Caco-2 (cell line): ENCODE results near the gene LONP2. TPM values are rescaled to one million over a fixed set of nuclear protein-coding genes. Genes with fewer than 3 reads are reported as not detected.
A peak's percentile ranks its signal among the peaks of the same experiment; 100 is the strongest.

ENCODE experiments used
- BruUV-seq: library from RNA; stranded (reverse); fragments of 400-500 nt; replicated peaks from 2 replicates; lab custom pipeline; 2021; lab: Mats Ljungman, UMichigan
- CTCF ChIA-PET: fragments of 300-600 bp; sonication (Branson Sonifier 250); formaldehyde crosslinking; loops from one replicate; lab custom pipeline; 2022; ENCODE audit warnings: antibody characterized with exemption; lab: Charles Lee
- POLR2A ChIA-PET: fragments of 300-600 bp; sonication (Branson Sonifier 250); formaldehyde crosslinking; loops from one replicate; lab custom pipeline; 2022; ENCODE audit warnings: antibody characterized with exemption; lab: Charles Lee
- DNase-seq, 2 experiments: peaks; one replicate each; pipeline versions ENCODE4 v3.0.0 to v3.0.0-alpha.2; 2020 to 2022
- H3K27me3 ChIP-seq: replicated peaks from 2 replicates; pipeline ENCODE4 v1.6.0; 2011; ENCODE audit warnings: low read length; ENCODE audit not compliant: control insufficient read depth, insufficient read depth
- H3K36me3 ChIP-seq: 2 replicates; pipeline ENCODE4 v1.5.1; 2011; ENCODE audit warnings: low read length; ENCODE audit not compliant: control insufficient read depth, insufficient read depth
- H3K4me1 ChIP-seq: fragments of 250-450 bp; sonication (Bioruptor Pico); 2 replicates; pipeline ENCODE4 v1.5.1; 2020; ENCODE audit warnings: mild to moderate bottlenecking
- H3K4me3 ChIP-seq: 2 replicates; pipeline ENCODE4 v1.5.1; 2011; ENCODE audit warnings: low read depth, mild to moderate bottlenecking, control low read depth, low read length
- H3K9me3 ChIP-seq: fragments of 250-450 bp; sonication (Bioruptor Pico); 2 replicates; pipeline ENCODE4 v1.5.1; 2020; ENCODE audit warnings: mild to moderate bottlenecking, moderate library complexity
- H3K27ac Mint-ChIP-seq: one replicate; pipeline ENCODE4 v1.8.0; 2022; ENCODE audit warnings: mixed read lengths; ENCODE audit not compliant: unreplicated experiment
- H3K27me3 Mint-ChIP-seq: one replicate; pipeline ENCODE4 v1.8.0; 2022; ENCODE audit warnings: mixed read lengths; ENCODE audit not compliant: insufficient read depth, unreplicated experiment
- H3K36me3 Mint-ChIP-seq: one replicate; pipeline ENCODE4 v1.8.0; 2022; ENCODE audit warnings: mild to moderate bottlenecking, mixed read lengths; ENCODE audit not compliant: insufficient read depth, unreplicated experiment
- H3K4me1 Mint-ChIP-seq: one replicate; pipeline ENCODE4 v1.8.0; 2022; ENCODE audit warnings: low read depth, mixed read lengths; ENCODE audit not compliant: unreplicated experiment
- H3K4me3 Mint-ChIP-seq: one replicate; pipeline ENCODE4 v1.8.0; 2022; ENCODE audit warnings: mild to moderate bottlenecking, moderate library complexity, mixed read lengths; ENCODE audit not compliant: unreplicated experiment
- H3K9me3 Mint-ChIP-seq: one replicate; pipeline ENCODE4 v1.8.0; 2022; ENCODE audit warnings: mixed read lengths; ENCODE audit not compliant: unreplicated experiment
- intact Hi-C: fragments of 100-400 bp; cut with micrococcal nuclease; formaldehyde crosslinking; loops from one replicate; pipeline ENCODE4 v1.10.0; 2022; ENCODE audit not compliant: unreplicated experiment
- total RNA-seq: library from RNA; stranded (reverse); gene quantifications from 2 replicates; pipeline ENCODE4 v1.2.3, GENCODE V29; 2022
- TF ChIP-seq, protein P1 (sequence below), 2 experiments: fragments of 200-600 bp in 1 of 2; IDR thresholded peaks; 1 replicate in 1 of 2; 2 replicates in 1 of 2; pipeline versions ENCODE4 v1.5.1 to v1.8.0; 2011 to 2022; ENCODE audit warnings: antibody characterized with exemption in 1 of 2, control low read depth in 1 of 2, inconsistent platforms in 1 of 2, low read depth in 1 of 2, low read length in 1 of 2, mild to moderate bottlenecking in 1 of 2, moderate library complexity in 1 of 2; ENCODE audit not compliant: insufficient read depth in 1 of 2, severe bottlenecking in 1 of 2, unreplicated experiment in 1 of 2

Gene LONP2
- total RNA-seq, 1 experiment from 2014 or later, result 32.1 TPM

- BruUV-seq, result no TSS peak
- Mint-ChIP-seq H3K4me1 (no peaks in the 10 kb centered on the region), H3K36me3 (no peaks in the 10 kb centered on the region), H3K27ac (no peak overlapping the region), H3K9me3 (no peaks in the 10 kb centered on the region), H3K27me3 (no peaks in the 10 kb centered on the region), H3K4me3 (peak overlapping the region; percentile 83)
- TF ChIP-seq, protein P1, sequence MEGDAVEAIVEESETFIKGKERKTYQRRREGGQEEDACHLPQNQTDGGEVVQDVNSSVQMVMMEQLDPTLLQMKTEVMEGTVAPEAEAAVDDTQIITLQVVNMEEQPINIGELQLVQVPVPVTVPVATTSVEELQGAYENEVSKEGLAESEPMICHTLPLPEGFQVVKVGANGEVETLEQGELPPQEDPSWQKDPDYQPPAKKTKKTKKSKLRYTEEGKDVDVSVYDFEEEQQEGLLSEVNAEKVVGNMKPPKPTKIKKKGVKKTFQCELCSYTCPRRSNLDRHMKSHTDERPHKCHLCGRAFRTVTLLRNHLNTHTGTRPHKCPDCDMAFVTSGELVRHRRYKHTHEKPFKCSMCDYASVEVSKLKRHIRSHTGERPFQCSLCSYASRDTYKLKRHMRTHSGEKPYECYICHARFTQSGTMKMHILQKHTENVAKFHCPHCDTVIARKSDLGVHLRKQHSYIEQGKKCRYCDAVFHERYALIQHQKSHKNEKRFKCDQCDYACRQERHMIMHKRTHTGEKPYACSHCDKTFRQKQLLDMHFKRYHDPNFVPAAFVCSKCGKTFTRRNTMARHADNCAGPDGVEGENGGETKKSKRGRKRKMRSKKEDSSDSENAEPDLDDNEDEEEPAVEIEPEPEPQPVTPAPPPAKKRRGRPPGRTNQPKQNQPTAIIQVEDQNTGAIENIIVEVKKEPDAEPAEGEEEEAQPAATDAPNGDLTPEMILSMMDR (IDR thresholded peaks at IDR 0.05; ENCODE audit: insufficient read depth in 1 of 2, low read depth in 1 of 2, low read length in 1 of 2, severe bottlenecking in 1 of 2, unreplicated experiment in 1 of 2), result no peak
- H3K4me1 ChIP-seq, result peaks cover 7% of the 10 kb centered on the region; the same call in 1 of the 2 replicates
- no peak overlapping the region for H3K4me3 ChIP-seq
- no peaks in the 10 kb centered on the region for H3K9me3 ChIP-seq
- intact Hi-C loops, result no loop called here
- POLR2A ChIA-PET, result no interaction called here
- DNase-seq, result no peak
- CTCF ChIA-PET, result no interaction called here
- H3K36me3 ChIP-seq, result peaks cover 2% of the 10 kb centered on the region; the same call in 1 of the 2 replicates
- no peaks in the 10 kb centered on the region for H3K27me3 ChIP-seq
Measured at GRCh38 chr16:48246066-48246465, 2.0 kb downstream of the LONP2 start.

DNA sequence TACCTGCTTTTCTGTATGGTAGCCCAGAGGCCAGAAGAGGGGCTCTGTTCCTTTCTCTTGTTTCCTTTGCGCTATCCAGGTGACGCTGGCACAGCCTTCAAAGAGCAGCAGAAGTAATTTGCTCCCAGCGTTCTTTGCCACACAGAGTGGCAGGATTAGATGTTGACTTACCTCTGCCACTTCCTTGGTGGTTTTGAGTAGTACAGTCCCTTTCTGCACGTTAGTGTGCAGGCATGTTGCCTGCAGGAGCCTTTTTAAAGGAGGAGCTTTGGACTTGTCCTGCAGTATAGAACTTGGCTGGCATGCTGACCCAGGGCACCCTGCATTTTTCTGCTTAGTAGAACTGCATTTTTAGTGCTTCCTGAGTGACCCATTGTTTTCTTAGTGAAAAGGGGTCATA is 3.2 kb downstream of the LONP2 start, which contains the start of gene ABCC11:
Gene ABCC11 (minus strand): TSS at position 229 of the 400 bp plus-strand sequence. CDS start 15,618 bp downstream, outside the sequence.
- CTCF ChIA-PET, result no interaction called here
- H3K36me3 Mint-ChIP-seq, result no peaks in the 10 kb centered on the region
- no peaks in the 10 kb centered on the region for H3K27me3 ChIP-seq
- TF ChIP-seq, protein P1 (IDR thresholded peaks at IDR 0.05; ENCODE audit: insufficient read depth in 1 of 2, low read depth in 1 of 2, low read length in 1 of 2, severe bottlenecking in 1 of 2, unreplicated experiment in 1 of 2), result no peak
- no peaks in the 10 kb centered on the region for H3K4me1 Mint-ChIP-seq
- intact Hi-C loops, result no loop called here
- BruUV-seq, result no TSS peak
- DNase-seq, result no peak
- H3K9me3 ChIP-seq, result no peaks in the 10 kb centered on the region
- peaks cover 2% of the 10 kb centered on the region; the same call in 1 of the 2 replicates for H3K36me3 ChIP-seq
- no peaks in the 10 kb centered on the region for H3K27me3 Mint-ChIP-seq
- H3K4me3 ChIP-seq, result no peak within 1 kb of the TSS
- no peak within 1 kb of the TSS for H3K27ac Mint-ChIP-seq
- peaks cover 7% of the 10 kb centered on the region; the same call in 1 of the 2 replicates for H3K4me1 ChIP-seq
- POLR2A ChIA-PET, result no interaction called here
- no peaks in the 10 kb centered on the region for H3K9me3 Mint-ChIP-seq
- H3K4me3 Mint-ChIP-seq, result no peak within 1 kb of the TSS

DNA sequence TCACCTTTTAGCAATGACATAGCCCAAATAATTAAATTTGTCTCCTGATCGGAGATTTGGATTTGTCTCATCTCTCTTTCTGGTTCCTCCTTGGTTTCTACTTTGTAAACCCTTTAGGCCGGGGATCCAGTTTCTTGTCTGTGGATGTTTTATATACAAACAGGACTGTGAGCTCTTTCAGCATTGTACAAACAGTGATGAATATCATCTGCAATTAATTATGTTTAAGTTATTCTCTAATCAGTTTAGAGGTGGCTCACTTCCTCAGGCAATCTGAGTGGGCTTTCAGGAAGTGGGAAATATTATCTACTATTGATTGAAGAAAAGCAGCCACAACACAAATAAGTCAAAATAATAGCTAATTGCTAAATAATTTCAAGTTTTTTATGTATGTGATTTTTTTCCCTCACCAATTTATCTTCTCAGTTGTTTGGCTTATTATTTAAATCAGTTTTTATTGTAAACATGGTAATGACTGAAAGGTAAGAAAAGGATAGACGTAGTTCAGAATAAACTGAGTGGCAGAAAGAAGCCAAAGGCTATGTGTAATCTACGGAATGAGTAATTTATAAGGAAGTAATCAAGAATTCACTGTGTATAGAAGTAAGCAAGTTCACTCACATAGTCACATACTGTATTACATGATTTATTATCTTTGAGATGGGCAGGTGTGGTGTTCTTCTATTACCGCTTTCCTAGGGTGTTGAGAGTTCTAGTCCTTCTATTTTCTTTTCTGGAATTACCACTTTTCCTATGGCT is 6.6 kb downstream of the LONP2 start:
- peaks cover 2% of the 10 kb centered on the region; the same call in 1 of the 2 replicates for H3K36me3 ChIP-seq
- H3K36me3 Mint-ChIP-seq, result peaks cover 12% of the 10 kb centered on the region
- H3K4me1 ChIP-seq, result no peaks in the 10 kb centered on the region
- H3K4me1 Mint-ChIP-seq, result no peaks in the 10 kb centered on the region
- H3K27ac Mint-ChIP-seq, result no peak overlapping the region
- DNase-seq, result no peak
- no peak overlapping the region for H3K4me3 Mint-ChIP-seq
- BruUV-seq, result no TSS peak
- H3K4me3 ChIP-seq, result no peak overlapping the region
- no peaks in the 10 kb centered on the region for H3K9me3 ChIP-seq
- ChIA-PET POLR2A (no interaction called here), CTCF (interaction anchor here (0.6 to 0.7 kb wide), 2 partner anchors 16 to 805 kb away, joined by 3 read pairs; no protein-coding TSS in a partner anchor)
- no peaks in the 10 kb centered on the region for H3K27me3 Mint-ChIP-seq
- H3K27me3 ChIP-seq, result no peaks in the 10 kb centered on the region
- TF ChIP-seq, protein P1 (IDR thresholded peaks at IDR 0.05; ENCODE audit: insufficient read depth in 1 of 2, low read depth in 1 of 2, low read length in 1 of 2, severe bottlenecking in 1 of 2, unreplicated experiment in 1 of 2), result no peak
- no peaks in the 10 kb centered on the region for H3K9me3 Mint-ChIP-seq
- intact Hi-C loops, result no loop called here
